Fibroblast of upper back skin (primary cell): ENCODE results near the gene HNRNPAB.
"Not testable (repeated sequence)": the region's sequence is repeated elsewhere in the genome, so short reads cannot be mapped to it uniquely, and the experiment has no call there.

Experiments used
- DNase-seq: peaks from one replicate; pipeline ENCODE4 v3.0.0-alpha.2; 2013

The HNRNPAB gene

DNA sequence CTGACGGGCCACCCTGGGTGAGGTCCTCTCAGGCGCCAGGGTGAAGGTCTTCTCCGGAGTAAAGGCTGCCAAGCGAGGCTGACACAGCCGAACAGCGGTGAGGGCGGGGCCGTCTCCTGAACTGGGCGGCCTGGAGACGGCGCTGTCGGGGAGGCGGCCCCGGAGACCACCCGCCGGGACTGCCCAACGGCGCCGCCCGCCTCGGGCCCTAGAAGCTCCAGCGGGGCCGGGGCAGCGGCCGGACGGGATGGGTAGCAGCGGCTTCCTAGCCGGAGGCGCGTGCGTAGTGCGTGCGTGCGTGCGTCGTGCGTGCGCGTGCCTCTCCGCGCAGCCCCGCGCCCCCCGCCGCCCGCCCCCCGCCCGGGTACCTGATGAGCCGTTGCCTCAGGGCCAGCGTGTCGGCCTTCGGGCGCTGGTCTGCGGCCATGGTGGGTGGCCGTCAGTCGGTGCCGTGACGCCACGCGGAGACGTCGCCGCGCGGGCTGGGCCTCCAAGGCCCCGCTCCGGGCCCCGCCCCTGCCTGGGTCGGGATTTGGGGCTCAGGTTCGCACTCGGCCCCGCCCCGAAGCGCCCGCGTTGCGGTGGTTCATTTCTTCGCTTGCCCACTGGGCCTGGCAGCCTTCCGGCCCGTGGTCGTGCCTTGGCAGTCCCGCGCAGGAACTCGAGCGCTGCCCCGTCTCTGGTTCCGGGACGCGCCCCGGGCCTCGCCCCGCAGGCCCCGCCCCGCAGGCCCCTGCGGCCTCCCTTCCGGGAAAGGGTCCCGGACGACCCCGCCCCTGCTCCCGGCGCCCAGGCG, 28.0 kb downstream of the HNRNPAB start, which contains the start of gene PHYKPL:
PHYKPL (minus strand) TSS at position 679 of the 796 bp plus-strand sequence; CDS start at position 427, 252 bp downstream.
- peak; percentile 64 for DNase-seq

DNA sequence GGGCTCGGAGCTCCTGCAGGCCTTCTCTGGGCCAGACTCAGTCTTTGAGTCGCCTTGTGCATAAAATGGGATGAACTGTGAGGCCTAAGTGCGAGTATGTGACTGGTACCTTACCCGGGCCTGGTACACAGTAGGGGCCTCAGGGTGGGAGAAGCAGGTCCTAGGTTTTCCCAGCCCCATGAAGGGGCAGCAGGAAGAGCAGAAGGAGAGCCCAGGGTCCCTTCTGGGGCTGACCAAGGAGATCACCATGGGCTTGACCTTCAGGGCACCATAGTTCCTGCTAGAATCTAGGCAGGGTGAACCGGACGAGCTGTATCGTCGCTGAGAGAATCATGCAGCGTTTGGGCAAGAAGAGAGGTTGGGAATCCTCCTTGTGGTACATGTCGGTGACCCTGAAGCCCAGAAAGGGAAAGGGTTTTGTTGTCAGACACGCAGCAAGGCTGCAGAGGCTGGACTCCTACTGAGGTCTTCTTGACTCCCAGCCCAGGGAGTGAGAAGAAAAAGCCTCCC, 28.6 kb downstream of the HNRNPAB start:
- DNase-seq, result no peak

DNA sequence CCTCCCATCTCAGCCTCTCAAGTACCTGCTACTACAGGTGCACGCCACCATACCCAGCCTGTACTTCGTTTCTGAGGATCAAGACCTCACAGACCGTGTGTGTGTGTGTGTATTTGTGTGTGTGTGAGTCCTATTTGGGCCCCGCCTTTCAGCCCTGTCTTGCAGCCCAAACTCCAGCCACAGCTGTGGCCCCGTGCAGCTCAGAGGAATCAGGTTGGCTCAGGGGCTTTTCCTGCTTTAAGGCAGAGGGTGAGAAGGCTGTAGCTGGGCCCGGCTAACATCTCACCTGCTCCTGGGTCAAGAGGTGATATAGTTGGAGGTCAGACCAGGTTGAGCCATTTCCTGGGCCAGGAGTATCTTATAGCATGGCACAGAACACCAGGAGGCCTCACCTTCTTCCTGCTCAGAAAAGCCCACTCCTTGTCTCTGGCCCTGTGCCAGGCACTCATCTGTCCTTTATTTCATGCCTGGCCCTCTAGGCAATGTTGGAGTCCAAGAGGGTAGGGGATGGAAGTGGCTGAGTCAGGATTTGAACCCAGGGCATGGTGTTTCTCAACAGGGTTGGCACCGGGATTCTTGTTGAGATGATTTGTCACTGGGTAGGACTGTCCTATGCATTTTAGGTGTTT, 29.9 kb downstream of the HNRNPAB start:
- DNase-seq, result no peak

DNA sequence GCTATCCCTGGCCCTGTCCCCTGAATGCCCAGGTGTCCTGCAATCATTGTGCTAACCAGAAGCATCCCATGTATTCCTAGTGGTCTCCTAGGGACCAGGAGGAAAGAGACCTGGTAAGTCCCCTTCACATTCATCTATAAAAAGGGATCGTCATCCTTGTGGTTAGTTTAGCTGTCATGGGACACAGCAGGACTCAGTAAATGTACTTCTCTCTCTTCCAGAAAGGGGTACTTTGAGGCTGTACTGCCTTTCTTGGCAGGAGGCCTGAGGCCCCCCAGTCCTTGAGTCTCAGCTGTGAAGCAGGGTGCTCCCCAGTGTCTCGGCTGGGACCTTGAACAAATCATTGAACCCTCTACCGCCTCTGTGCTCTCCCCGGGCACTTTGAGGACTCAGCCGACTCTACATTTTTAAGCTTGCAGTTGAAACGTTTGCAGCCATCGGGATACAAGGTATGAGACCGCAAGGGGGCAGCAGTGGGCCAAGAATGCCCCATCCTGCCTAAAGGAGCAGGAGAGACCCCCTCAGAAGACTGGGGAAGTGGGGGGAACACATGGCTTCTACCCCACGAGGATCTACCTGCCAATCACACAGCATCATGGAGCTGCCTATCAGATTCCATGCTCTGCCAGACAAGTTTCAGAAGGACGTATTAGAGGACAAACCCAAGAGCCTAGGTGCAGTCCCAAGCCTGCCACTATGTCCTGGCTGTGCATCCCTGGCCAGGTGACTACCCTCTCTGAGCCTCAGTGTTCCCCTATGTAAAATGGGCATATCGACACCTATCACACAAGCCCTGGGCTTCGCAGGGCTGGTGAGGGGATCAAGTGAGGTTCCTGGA, 30.6 kb downstream of the HNRNPAB start:
- DNase-seq, result peak; percentile 57

DNA sequence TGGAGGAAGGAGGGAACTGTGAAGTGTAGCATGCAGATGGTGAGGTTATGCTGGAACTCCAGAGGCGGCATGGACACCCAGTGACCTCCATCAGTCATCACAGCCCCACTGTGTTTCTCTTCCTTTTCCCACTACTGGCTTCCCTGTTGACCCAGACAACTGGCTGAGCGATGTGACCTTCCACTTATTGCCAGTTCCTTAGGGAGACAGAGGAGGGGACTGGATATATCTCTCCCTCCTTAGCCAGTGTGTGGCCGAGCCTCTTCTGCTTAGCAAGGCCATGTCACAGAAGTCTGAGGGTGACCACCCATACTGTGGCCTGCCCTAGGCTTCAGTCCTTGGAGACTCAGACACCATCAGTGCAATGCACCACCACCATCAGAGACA, 31.2 kb downstream of the HNRNPAB start:
- no peak for DNase-seq

DNA sequence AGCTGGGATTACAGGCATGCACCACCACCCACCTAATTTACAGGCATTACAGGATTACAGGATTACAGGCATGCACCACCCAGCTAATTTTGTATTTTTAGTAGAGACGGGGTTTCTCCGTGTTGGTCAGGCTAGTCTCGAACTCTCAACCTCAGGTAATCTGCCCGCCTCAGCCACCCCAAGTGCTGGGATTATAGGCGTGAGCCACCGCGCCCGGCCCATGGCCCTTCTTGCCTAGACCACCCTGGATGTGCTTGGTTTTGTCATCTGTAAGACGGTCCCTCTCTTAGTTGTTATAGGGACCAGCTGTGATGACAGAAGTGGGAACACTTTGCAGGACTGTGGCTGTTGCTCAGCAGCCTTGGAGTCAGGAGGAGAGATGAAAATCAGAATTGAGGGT, 31.8 kb downstream of the HNRNPAB start:
- no peak for DNase-seq

DNA sequence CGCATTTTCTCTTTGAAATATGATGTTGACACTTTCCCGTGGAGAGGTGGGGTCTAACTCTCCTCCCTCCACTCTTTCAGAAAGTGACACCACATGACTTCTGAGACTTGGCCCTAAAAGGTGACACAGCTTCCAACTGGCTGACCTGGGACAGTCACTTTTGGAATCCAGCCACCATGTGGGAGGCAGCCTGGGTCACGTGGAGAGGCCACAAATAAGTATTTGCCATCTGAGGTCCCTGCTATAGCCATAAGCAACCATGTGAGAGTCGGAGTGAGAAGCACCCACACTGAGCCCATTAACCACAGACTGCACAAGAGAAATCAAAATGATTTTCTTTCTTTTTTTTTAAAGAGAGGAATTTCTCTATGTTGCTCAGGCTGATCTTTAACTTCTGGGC, 32.3 kb downstream of the HNRNPAB start:
- no peak for DNase-seq

DNA sequence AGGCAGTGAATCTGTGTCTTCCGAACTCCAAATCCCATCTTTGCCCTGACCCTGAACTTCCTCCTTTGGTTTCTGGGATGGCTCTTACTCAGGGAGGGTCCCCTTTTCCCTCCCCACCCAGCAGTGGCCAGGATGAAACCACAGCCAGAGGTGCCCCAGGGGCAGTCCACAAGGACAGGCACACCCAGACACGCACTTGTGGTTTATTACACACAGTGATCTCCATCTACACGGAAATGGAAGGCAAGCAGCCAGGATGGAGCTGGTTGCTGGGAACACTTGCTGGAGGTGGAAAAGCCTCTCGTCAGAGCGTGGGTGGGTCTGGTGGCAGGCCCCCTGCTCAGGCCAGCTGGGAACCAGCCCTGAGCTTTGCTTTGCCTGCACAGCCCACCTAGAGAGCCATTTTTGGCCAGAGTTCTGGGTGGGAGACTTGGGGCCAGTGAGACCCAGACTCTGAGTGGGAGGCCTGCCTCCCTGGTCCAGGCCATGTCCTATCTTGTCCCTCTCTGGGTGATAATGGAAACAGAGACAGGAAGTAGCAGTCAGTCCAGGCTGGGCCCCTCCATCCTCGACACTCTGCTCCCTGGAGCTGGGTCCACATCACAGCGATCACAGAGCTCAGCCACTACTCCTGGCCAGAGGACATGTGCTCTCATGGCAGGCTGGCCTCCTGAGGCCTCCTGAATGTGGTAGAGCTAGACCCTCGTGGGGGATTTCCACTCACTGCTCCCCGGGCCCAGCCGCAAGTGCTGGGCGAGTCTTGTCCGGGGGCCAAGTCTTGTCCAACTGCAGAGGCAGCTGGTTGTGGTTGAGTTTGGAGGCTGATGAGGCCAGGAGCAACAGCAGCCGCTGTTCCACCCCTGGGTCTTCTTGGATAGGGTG, 33.3 kb downstream of the HNRNPAB start:
- DNase-seq, result no peak

DNA sequence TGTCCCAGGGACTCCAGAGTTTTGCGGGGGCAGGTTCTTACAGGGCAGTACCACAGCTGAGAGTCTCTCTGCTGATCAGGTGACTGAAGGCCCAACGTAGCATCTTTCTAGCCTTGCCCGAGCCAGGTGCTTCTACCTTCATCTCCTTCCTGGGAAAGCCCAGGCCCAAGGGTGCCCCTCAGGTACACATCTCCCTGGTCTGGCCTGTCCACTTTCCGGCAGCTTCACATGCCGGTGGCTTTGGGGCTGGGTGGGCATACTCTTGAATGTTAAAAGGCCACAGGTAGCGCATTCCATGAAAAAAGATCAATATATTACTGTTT, 33.9 kb downstream of the HNRNPAB start:
- DNase-seq, result no peak

DNA sequence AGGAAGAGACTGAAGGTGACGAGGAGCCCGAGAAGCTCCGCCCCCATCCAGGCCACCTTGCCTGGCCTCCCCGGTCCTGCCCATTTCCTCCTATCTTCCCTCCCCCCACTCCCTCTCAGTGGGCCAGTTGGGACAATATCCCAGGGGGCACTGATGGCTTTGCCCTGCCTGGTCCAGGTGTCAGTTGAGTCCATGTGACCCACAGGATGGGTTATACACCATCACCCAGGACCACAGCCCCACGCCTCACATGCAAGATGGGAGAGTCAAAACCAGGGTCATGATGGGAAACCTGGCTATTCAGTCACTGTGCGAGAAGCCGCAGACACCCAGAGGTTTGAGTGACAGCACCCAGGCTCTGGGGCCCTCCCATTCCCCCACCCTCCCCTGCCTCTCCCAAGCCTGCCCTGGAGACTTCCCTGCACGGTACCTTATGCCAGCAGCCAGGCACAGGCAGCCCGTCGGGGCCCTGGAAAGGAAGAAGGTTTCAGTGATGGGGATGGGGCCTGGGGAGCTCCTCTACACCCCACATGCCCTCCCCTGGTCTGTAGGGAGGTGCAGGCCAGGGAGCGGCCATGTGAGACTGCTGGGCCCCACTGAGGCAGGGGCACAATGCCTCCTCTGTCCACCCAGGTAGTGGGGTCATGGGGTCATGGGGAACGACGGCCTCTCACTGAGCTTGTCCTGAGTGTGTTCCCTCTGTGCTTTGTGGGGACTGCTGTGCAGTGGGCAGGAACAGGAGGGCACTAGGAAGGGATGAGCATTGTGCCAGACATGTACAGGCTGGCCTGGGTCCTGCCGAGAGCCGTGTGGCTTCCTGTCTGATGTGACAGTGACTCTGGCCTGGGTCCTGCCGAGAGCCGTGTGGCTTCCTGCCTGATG, 34.6 kb downstream of the HNRNPAB start:
- DNase-seq, result no peak

DNA sequence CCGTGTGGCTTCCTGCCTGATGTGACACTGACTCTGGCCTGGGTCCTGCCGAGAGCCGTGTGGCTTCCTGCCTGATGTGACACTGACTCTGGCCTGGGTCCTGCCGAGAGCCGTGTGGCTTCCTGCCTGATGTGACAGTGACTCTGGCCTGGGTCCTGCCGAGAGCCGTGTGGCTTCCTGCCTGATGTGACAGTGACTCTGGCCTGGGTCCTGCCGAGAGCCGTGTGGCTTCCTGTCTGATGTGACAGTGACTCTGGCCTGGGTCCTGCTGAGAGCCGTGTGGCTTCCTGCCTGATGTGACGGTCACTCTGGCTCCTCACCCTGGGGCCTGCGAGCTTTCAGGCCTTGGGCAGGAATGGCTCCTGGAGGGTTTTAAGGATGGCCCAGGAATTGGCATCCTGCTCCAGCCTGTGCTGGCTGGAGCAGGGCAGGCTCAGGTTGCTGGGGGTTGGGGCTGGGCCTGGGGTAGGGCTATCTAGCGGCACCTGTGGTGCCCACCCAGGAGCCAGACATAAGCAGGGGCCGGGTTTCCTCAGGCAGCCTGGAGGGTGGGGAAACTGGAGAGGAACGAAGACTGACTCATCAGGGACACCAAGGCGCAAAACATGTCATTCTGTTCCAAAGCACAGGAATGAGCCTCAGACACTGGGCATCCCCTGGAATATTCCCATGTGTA, 35.4 kb downstream of the HNRNPAB start:
- not testable (repeated sequence) for DNase-seq

DNA sequence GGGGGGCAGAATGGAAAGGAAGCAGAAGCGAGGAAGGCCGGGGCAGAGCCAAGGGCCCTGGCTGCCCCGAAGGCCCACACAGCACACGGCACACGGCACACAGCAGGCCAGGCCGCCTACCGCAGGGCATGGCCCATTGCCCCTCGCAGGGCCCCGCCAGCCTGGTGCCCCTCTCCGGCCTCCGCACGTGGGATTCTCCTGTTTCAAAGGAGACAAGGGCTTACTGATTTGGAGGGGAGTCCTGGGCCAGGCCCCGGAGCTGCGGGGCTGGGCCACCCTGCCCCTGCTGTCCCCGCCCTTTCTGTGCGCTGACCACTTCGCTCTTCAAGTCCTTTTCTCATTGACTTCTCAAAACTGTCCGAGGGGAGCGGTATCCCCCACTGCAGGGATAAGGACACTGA, 36.0 kb downstream of the HNRNPAB start:
- no peak for DNase-seq

DNA sequence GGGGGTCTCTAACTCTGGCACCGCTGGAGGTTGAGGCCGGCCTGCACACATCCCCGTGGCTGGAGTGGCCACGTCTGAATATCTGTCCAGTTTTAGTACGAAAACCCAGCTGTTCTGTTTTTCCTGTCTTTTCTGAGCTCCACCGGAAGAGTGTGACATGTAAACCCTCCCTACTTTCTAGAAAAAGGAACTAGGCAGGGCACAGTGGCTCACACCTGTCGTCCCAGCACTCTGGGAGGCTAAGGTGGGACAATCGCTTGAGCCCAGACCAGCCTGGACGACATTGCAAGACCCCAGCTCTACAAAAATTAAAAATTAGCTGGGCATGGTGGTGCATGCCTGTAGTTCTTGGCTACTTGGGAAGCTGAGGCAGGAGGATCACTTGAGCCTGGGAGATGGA, 36.4 kb downstream of the HNRNPAB start:
- no peak for DNase-seq

DNA sequence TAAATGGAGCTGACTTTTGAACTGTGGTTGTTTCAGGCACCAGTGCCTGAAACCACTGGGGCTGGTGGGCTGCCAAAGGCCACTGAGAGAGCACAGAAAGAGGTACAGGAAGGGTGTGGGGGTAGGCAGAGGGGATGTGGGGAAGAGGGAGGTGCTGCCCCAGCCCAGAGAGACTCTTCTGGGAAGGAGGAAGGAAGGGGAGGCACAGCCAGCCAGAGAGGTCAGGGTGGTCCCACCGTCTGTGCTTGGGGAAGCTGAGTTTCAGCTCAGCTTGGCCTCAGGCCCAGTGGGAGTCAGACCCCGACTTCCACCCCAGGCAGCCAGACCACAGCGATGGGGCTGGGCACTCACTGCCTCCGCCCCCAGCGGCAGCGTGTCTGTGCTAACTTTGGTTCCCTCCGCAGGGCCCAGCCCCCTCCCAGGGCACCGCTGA, 36.9 kb downstream of the HNRNPAB start:
- DNase-seq, result no peak

DNA sequence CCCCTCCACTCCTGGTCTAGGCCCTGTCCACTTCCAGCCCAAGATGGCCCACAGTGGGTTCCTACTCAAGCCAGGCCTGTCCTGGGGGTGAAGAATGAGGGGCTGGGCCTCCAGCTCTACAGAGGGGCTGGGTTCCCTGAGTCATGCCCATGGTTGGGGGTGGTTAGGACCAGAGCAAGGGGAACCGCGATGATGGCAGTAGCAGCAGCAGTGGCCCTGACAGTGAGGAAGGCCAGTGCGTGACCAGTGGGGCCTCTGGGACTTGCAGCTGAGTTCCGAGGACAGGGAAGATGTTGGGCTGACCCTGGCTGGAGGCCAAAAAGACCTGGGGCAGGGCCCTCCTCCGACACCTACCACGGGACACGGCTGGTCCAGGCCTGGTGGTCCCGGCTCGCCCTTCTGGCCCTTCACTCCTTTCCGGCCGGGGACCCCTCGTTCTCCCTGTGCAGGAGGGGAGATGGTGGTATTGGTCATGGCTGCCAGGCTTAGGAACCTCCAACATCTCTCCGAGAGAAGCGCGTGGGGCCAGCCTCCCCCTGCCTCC, 37.4 kb downstream of the HNRNPAB start:
- DNase-seq, result no peak

DNA sequence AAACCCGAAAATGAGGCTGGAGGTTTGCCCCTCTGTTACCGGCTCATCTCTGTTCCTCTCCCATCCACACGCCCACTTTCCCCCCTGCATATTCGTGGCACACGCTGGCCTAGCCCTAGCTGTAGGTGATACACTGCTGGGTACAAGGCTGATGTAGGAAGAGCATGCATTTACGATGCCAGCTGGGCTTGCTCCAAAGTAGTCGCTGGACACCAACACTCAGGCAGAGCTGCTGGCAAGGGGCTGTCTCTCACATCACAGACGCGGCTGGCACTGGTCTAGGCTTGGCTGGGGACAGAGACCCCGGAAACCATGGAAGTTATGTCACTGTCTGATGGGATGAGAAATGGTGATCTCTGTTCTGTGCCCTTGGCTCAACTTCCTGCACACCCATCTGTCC, 38.1 kb downstream of the HNRNPAB start:
- no peak for DNase-seq

DNA sequence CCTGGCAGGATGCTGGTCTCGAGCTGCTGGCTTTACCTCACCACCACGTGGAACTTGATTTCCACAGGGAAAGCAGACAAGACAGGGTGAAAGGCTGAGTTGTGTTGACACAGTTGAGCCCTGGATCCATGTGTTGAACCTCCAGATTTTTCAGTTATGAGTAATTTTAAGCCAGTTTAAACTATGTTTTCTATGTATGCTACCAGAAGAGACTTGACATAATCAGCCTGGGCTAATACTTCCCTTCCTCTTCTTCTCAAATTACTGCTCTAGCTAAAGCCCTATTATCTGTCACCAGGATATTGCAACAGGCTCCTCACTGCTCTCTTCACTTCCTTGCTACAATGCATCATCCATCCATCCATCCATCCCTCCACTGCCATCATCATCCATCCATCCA, 40.2 kb downstream of the HNRNPAB start:
- no peak for DNase-seq

DNA sequence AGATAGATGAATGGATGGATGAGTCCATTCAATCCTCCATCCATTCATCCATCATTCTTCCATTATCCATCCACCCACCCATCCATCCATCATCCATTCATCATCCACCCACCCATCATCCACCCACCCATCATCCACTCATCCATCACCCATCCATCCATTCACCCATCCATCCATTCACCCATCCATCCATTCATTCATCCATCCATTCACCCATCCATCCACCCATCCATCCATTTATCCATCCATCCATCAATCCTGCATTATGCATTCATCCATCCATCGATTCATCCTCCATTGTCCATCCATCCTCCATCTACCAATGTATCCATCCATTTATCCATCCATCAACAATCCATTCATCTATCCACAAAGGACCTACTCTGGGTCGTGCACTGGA, 41.1 kb downstream of the HNRNPAB start:
- no peak for DNase-seq

DNA sequence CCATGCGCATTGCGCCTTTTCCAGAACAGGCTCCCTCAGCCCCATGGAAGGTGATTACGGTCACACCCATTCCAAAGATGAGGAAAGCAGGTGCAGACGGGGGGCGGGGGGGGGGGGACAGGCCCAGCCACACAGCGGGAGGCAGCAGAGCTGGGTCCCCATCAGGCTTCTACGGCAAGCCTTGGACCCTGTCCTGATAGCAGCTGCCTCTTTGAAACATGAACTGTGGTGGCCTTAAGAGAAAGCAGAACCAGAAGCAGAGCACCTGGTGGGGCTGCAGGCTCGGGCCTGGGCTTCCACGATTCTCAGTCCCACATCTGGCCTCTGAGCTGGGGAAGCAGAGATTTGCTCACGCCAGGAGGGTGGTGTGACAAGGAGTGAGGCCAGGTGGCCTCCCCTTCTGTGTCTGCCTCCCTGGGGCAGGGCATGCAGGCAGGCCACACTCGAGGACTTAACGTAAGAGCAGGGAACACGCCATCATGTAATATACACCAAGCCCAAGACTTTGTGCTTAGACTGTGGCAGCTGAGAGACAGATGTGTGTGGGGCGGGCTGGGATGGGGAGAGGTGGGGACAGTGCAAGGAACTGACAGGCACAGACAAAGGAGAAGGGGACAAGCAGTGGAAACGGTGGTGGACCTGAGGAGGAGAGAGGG, 42.4 kb downstream of the HNRNPAB start:
- DNase-seq, result no peak
